ENCODE data around the gene AATK. TPM values are rescaled to one million over a fixed set of nuclear protein-coding genes. Genes with fewer than 3 reads are reported as not detected.

Gene AATK
- total RNA-seq, 1 experiment from 2014 or later: 0.16 TPM

DNA sequence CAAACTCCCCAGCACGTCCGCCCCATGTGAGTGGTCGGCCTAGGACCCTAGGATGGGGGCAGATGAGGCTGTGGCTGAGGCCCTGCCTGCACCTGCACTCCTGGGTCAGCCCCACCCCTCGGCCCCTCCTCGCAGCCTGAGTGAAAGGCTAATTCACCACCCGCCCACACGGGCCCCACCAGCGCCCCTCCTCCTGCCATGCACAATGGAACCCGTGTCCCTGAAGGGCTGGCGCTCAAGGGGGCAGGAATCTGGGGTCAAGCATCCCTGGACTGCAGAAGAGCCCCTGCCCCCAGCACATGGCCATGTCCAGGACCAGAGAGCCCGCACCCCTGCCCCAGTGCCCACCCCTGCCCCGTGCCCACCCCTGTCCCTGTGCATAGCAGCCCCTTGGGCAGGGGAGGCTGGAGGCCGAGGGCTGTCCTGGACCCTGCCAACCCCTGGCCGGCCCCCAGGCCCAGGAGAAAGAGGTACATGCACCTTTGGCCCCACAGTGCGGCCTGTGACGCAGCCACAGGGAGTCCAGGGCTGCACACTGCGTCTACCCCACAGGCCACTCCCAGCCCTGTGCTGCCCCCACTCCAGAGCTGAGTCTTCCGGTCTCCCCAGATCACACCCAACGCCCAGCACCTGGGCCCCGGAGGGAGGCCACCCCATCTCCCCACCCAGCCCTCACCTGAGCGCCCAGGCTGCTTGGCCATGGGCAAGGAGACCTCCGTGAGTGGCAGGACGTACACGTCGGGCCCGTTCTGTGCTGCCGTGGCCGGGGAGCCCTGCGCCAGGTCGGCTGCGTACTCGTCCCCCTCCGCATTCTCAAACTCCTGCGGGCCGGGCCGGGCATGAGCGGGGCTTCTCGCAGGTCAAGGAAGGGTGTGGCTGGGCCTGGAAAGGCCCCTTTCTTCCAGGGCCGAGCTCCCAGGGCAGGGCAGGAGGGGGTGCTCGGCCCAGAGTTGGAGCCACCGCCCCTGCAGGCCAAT lies 35.3 kb downstream of the AATK start:
- Histone ChIP-seq H3K9me3 (no peaks in the 10 kb centered on the region), H3K4me3 (no peak overlapping the region), H3K27me3 (no peaks in the 10 kb centered on the region), H3K36me3 (no peaks in the 10 kb centered on the region)
- DNase-seq: no peak

- DNase-seq: no peak
- Histone ChIP-seq H3K36me3 (no peaks in the 10 kb centered on the region), H3K9me3 (no peaks in the 10 kb centered on the region), H3K4me3 (no peak overlapping the region), H3K27me3 (no peaks in the 10 kb centered on the region)
These were observed 36.2 kb downstream of the AATK start for GRCh38 chr17:81129711-81130367.

GRCh38 chr17:81129289-81129688 lies 36.7 kb downstream of the AATK start:
- DNase-seq: no peak
- no peaks in the 10 kb centered on the region for H3K27me3 ChIP-seq
- no peaks in the 10 kb centered on the region for H3K9me3 ChIP-seq
- H3K36me3 ChIP-seq: no peaks in the 10 kb centered on the region
- no peak overlapping the region for H3K4me3 ChIP-seq

- no peak overlapping the region for H3K4me3 ChIP-seq
- no peaks in the 10 kb centered on the region for H3K36me3 ChIP-seq
- no peaks in the 10 kb centered on the region for H3K27me3 ChIP-seq
- H3K9me3 ChIP-seq: no peaks in the 10 kb centered on the region
- no peak for DNase-seq
These were observed 37.2 kb downstream of the AATK start for GRCh38 chr17:81128774-81129173.

- Histone ChIP-seq H3K36me3 (no peaks in the 10 kb centered on the region), H3K9me3 (no peaks in the 10 kb centered on the region), H3K4me3 (no peak overlapping the region), H3K27me3 (no peaks in the 10 kb centered on the region)
- no peak for DNase-seq
These were observed 37.7 kb downstream of the AATK start for GRCh38 chr17:81128338-81128737.

DNA sequence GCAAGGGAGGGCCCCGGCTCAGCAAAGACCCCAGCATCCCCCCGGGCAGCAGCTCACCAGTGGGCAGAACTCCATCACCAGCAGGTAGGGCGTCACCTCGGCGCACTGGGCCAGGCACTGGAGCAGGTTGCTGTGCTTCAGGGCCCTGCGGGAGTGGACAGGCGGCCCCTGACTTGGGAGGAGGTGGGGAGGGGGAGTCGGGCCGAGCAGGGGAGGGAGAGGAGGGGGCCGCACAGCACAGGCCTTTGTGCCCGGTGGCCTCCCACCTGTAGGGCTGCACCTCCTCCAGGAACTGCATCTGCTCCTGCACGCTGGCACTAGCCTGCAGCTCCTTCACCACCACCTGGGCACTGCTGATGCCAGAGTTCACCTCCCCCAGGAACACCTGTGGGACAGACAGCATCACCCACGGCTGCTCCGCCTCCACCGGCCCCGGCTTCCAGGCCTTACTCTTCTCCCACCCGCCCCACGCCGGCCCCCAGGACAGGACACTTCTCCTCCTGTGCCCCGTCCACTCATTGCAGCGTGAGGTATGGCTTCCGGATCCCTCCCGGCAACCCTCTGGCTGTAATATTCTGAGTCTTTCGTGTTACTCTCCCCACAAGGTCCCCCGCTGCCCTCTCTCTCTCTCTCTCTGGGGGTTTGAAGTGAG lies 38.4 kb downstream of the AATK start:
- Histone ChIP-seq H3K9me3 (no peaks in the 10 kb centered on the region), H3K27me3 (no peaks in the 10 kb centered on the region), H3K36me3 (no peaks in the 10 kb centered on the region), H3K4me3 (no peak overlapping the region)
- DNase-seq: no peak

- no peaks in the 10 kb centered on the region for H3K27me3 ChIP-seq
- no peaks in the 10 kb centered on the region for H3K9me3 ChIP-seq
- no peaks in the 10 kb centered on the region for H3K36me3 ChIP-seq
- DNase-seq: no peak
- no peak overlapping the region for H3K4me3 ChIP-seq
These were observed 38.9 kb downstream of the AATK start for GRCh38 chr17:81127133-81127455.

- Histone ChIP-seq H3K36me3 (no peaks in the 10 kb centered on the region), H3K27me3 (no peaks in the 10 kb centered on the region), H3K9me3 (no peaks in the 10 kb centered on the region), H3K4me3 (no peak overlapping the region)
- DNase-seq: no peak
These were observed 39.5 kb downstream of the AATK start for GRCh38 chr17:81126281-81127132.

DNA sequence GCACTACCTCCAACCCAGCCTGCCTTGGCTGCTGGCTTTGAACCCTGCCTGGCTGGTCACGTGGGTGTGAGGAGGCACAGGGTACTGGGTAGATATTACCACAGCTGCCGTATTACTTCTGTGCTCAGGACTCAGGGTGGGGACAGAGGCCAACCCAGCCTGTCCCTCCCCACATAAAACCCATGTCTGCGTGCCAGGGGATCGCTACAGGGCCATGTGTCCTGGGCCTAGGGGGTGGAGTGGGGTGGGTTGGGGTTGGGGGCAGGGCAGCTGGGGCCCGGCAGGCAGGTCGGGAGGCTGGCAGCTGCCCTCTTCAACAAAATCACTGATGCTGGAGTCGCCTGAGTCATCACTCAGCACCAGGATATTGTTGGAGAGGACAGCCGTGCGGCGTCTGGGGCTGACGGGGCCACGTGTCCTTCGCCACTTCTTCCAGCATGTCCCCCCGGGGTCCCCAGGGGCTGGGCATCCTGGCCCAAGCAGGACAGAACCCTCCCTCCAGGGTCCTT lies 40.4 kb downstream of the AATK start:
- Histone ChIP-seq H3K9me3 (no peaks in the 10 kb centered on the region), H3K27me3 (no peaks in the 10 kb centered on the region), H3K4me3 (no peak overlapping the region), H3K36me3 (no peaks in the 10 kb centered on the region)
- peak; percentile 38 for DNase-seq

DNA sequence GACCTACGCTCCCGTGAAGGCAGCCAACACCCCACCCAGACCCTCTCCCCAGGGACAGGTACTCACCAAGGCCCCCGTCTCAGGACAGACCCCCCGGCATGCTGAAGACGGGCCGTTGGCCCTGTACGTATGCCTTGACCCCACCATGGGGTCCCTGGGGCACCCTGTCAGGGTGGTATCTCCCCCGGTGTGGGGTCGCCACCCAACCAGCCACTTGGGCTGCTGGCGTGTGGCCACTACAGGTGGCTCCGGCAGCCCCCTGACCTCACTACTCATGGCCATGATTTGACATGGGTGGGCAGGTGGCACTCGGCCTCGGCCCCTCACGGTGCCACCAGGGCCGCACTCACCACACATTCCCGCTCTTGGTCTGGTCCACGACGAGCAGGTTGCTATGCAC lies 41.6 kb downstream of the AATK start:
- H3K36me3 ChIP-seq: no peaks in the 10 kb centered on the region
- H3K4me3 ChIP-seq: no peak overlapping the region
- no peaks in the 10 kb centered on the region for H3K9me3 ChIP-seq
- DNase-seq: no peak
- no peaks in the 10 kb centered on the region for H3K27me3 ChIP-seq

DNA sequence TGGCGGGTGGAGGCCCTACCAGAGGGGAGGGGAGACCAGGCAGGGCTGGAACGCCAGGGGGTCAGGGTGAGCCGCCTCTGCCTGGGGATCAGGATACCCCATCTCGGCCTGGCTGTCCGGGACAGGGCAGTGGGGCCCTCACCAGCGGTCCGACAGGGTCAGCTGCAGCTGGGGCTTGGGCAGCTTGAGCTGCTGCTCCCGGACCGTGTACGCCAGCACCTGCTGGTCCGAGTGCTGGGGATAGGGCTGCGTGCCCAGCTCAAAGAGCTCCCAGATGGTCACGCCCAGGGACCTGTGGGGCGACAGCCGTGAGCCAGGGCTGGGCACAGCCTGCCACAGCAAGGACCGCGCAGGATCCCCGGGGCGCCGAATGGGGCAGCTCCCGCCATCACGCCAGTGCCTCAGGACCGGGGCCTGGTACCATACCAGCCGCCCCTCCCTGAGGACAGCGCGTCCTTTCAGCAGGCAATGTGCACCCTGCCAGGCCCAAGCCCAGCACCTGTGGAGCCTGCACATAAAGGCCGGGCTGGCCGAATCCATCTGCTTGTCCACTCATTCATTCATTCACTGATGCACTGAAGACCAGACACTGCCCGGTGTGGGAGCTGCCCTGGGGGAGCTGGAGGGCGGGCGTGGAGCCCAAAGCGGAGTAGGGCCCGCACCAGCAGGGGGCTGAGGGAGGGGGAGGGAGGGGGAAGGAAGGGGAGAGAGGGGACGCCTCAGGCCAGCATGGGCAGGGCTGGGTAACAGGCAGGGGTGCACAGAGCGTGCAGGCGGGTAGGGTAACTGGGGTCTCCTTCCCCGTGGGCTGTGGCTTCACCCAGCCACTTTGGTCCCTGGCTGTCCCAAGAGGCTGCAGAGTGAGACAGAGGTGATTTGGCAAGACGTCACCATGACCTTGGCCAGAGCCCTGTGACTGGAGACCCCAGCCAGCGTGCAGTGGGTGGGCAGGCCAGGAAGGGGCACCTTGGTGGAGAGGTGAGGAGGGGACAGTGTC lies 42.7 kb downstream of the AATK start:
- H3K4me3 ChIP-seq: no peak overlapping the region
- H3K36me3 ChIP-seq: no peaks in the 10 kb centered on the region
- no peaks in the 10 kb centered on the region for H3K9me3 ChIP-seq
- no peaks in the 10 kb centered on the region for H3K27me3 ChIP-seq
- no peak for DNase-seq

DNA sequence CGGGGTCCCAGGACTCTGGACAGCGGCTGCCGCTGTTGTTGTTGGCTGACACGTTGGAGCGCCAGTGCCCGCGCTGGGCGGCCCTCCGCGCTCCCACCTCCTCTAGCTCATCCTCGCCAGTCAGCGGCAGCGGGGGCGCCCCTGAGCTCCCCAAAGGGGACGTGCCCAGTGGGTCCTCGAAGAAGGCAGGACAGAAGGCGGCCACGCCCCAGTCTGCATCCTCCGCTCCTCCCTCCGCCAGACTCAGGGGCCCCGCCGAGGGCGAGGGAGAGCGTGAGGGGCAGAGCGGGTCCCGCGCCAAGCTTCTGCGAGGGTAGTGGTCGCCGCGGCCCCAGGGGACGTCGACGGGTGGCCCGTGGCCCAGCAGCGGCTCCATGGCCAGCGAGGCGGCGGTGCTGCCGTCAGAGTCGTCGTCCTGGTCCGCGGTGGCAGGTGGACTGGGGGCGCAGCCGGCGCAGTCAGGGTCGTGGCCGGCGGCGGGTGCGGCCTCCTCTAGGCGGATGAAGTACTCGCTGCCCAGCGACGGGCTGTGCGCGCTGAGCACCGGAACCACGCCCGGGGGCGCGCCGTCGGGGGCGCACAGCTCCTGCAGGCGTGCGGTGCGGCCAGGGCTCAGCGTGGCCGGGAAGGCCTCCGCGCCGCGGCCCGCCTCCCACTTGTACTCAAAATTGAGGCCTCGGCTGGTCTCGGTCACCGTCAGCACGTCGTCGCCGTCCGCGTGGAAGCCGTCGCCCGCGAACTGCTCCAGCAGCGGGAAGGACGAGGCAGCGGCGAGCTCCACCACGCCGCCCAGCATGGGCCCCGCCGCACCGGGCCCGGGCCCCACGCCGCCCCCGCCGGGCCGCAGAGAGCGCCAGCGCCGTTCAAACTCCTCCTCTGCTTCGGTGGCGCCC lies 43.9 kb downstream of the AATK start:
- DNase-seq: no peak
- Histone ChIP-seq H3K4me3 (no peak overlapping the region), H3K36me3 (no peaks in the 10 kb centered on the region), H3K9me3 (no peaks in the 10 kb centered on the region), H3K27me3 (no peaks in the 10 kb centered on the region)

- Histone ChIP-seq H3K36me3 (no peaks in the 10 kb centered on the region), H3K4me3 (no peak overlapping the region), H3K27me3 (no peaks in the 10 kb centered on the region), H3K9me3 (no peaks in the 10 kb centered on the region)
- no peak for DNase-seq
These were observed 45.1 kb downstream of the AATK start for GRCh38 chr17:81120695-81121621.

- H3K4me3 ChIP-seq: no peak overlapping the region
- H3K36me3 ChIP-seq: no peaks in the 10 kb centered on the region
- no peaks in the 10 kb centered on the region for H3K9me3 ChIP-seq
- H3K27me3 ChIP-seq: no peaks in the 10 kb centered on the region
- no peak for DNase-seq
These were observed 45.9 kb downstream of the AATK start for GRCh38 chr17:81120149-81120484.

All from MG63 (cell line).